Astrocyte of the cerebellum (primary cell): ENCODE measurements around the gene SEMA4D.

Source experiments
- DNase-seq: peaks from one replicate; pipeline ENCODE4 v3.0.0-alpha.2; 2011; ENCODE audit warnings: low read depth
- H3K4me3 ChIP-seq: 2 replicates; pipeline ENCODE4 v1.5.1; 2011; ENCODE audit warnings: mild to moderate bottlenecking, low read depth, low read length, moderate library complexity
- CTCF ChIP-seq: IDR thresholded peaks from 2 replicates; pipeline ENCODE4 v1.5.1; 2012; ENCODE audit warnings: low read length, low read depth, moderate library complexity, mild to moderate bottlenecking; ENCODE audit errors: missing control alignments
- in situ Hi-C: cut with HindIII; loops from 2 replicates; pipeline ENCODE4 v1.10.0; 2017; ENCODE audit warnings: low sequenced_read_pairs

The SEMA4D gene

GRCh38 chr9:89542401-89543021 lies 44.6 kb upstream of the SEMA4D start:
- TF ChIP-seq CTCF = no peak
- H3K4me3 ChIP-seq = no peak overlapping the region
- no peak for DNase-seq
- in situ Hi-C loops = no loop called here

GRCh38 chr9:89541798-89542197 lies 43.9 kb upstream of the SEMA4D start:
- no peak overlapping the region for H3K4me3 ChIP-seq
- in situ Hi-C loops = no loop called here
- TF ChIP-seq CTCF = no peak
- no peak for DNase-seq

GRCh38 chr9:89539374-89539773 lies 41.5 kb upstream of the SEMA4D start:
- DNase-seq = no peak
- in situ Hi-C loops = no loop called here
- no peak overlapping the region for H3K4me3 ChIP-seq
- no peak for TF ChIP-seq CTCF

- no peak overlapping the region for H3K4me3 ChIP-seq
- no peak for DNase-seq
- in situ Hi-C loops = no loop called here
- no peak for TF ChIP-seq CTCF
Measured at GRCh38 chr9:89538871-89539270, 41.0 kb upstream of the SEMA4D start.

- DNase-seq = no peak
- no peak for TF ChIP-seq CTCF
- in situ Hi-C loops = no loop called here
- H3K4me3 ChIP-seq = no peak overlapping the region
Measured at GRCh38 chr9:89537166-89537565, 39.3 kb upstream of the SEMA4D start.

- H3K4me3 ChIP-seq = no peak overlapping the region
- TF ChIP-seq CTCF = no peak
- DNase-seq = no peak
- in situ Hi-C loops = no loop called here
Measured at GRCh38 chr9:89536600-89536999, 38.7 kb upstream of the SEMA4D start.

- H3K4me3 ChIP-seq = no peak overlapping the region
- TF ChIP-seq CTCF = no peak
- DNase-seq = no peak
- in situ Hi-C loops = no loop called here
Measured at GRCh38 chr9:89536145-89536574, 38.2 kb upstream of the SEMA4D start.
